Transverse colon (tissue), 3 donors: ENCODE measurements around the gene NAALADL2.

Experiments used
- CTCF ChIP-seq, 5 experiments: fragments of 200-600 bp in 3 of 5; fragments of 450-650 bp in 2 of 5; sonication (generic) in 3 of 5; IDR thresholded peaks; 1 replicate in 2 of 5; 2 replicates in 3 of 5; pipeline ENCODE4 v1.5.1; 2016 to 2017; ENCODE audit warnings: antibody characterized with exemption in 5 of 5, inconsistent platforms in 3 of 5, mild to moderate bottlenecking in 2 of 5, moderate library complexity in 1 of 5
- POLR2A ChIP-seq: fragments of 450-650 bp; IDR thresholded peaks from one replicate; pipeline ENCODE4 v1.6.1; 2016; ENCODE audit warnings: antibody characterized with exemption, mild to moderate bottlenecking, moderate library complexity

- TF ChIP-seq CTCF (IDR thresholded peaks at IDR 0.05) (no peak), POLR2A (no peak)
Observed at GRCh38 chr3:175349168-175349567, 490.0 kb downstream of the NAALADL2 start.
